ENCODE measurements around the gene NPBWR2. TPM values are rescaled to one million over a fixed set of nuclear protein-coding genes. Genes with fewer than 3 reads are reported as not detected.

NPBWR2 gene
- polyA plus RNA-seq, 1 of the 3 experiments (the other 2 are of a cell fraction) = not detected

DNA sequence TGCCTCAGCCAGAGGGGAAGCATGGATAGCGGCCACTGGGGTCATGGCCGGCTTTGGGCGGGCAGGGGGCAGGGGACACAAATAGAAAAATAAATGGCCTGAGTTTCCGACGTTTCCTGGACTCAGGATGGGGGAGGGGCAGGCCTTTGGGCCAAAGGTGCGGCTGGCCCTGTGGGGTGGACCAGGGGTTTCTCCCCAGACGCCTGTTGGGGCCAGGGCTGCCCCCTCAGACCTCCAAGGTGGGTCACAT lies 50.8 kb downstream of the NPBWR2 start (continued):
- TF ChIP-seq, protein P1, sequence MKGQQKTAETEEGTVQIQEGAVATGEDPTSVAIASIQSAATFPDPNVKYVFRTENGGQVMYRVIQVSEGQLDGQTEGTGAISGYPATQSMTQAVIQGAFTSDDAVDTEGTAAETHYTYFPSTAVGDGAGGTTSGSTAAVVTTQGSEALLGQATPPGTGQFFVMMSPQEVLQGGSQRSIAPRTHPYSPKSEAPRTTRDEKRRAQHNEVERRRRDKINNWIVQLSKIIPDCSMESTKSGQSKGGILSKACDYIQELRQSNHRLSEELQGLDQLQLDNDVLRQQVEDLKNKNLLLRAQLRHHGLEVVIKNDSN (IDR thresholded peaks at IDR 0.05; ENCODE audit: borderline replicate concordance, low read depth) = no peak
- no peak for TF ChIP-seq RCOR1 (IDR thresholded peaks at IDR 0.05; ENCODE audit: low read length)
- no peak for TF ChIP-seq TEAD4 (IDR thresholded peaks at IDR 0.05; ENCODE audit: borderline replicate concordance, insufficient read depth)

DNA sequence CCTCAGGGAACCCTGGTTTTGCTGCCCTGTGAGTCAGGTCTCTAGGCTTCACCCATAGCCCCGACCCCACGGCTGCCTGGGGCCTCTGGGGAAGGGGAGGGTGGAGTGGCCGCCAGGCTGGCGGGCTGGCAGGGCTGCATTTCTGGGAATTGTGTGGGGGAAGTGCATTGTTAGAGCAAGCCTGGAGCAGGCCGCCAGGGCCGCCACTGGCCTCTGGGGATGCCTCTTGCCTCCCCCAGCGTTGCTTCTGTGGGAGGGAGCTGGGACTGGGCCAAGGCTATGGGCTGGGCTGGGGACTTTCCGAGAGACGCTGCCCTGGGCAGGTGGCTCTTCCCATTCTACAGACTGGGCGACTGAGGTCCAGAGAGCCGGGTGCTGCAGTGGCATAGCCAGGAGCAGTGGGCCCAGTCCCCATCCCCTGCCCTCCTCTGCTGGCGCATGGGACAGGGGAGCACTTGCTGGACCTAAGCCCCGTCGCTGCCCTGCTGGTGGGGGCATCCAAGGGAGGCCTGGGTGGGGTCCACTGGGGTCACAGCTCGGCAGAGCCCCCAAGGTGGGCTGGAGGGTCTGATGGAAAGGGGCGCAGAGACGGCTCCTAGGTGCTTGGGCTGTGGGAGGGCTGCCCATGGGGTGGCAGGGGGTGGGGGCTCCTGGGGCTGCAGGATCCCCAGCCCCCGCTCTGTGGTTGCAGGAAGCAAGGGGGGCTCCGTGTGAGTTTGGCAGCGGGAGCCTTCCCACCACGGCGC lies 51.3 kb downstream of the NPBWR2 start:
- peaks cover 0 to 10% of the 10 kb centered on the region in 2 experiments; a peak in 1 of 4 replicates for H3K4me1 ChIP-seq (ENCODE audit: control insufficient read depth in 1 of 2, insufficient read depth in 2 of 2, low read depth in 1 of 2, low read length in 1 of 2)
- H3K79me2 ChIP-seq (ENCODE audit: insufficient read depth) = no peaks in the 10 kb centered on the region

More for the DNA sequence above, 51.3 kb downstream of the NPBWR2 start:
- no peak for TF ChIP-seq GATA2 (CRISPR knock-in tag; IDR thresholded peaks at IDR 0.05)
- TF ChIP-seq NRF1 (IDR thresholded peaks at IDR 0.05; ENCODE audit: low read depth, low read length) = no peak
- no peak for TF ChIP-seq GABPA (IDR thresholded peaks at IDR 0.05; ENCODE audit: low read depth)
- TF ChIP-seq, protein P2, sequence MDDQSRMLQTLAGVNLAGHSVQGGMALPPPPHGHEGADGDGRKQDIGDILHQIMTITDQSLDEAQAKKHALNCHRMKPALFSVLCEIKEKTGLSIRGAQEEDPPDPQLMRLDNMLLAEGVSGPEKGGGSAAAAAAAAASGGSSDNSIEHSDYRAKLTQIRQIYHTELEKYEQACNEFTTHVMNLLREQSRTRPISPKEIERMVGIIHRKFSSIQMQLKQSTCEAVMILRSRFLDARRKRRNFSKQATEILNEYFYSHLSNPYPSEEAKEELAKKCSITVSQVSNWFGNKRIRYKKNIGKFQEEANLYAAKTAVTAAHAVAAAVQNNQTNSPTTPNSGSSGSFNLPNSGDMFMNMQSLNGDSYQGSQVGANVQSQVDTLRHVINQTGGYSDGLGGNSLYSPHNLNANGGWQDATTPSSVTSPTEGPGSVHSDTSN (IDR thresholded peaks at IDR 0.05) = no peak
- TF ChIP-seq FOXJ3 (CRISPR knock-in tag; IDR thresholded peaks at IDR 0.05) = no peak
- TF ChIP-seq, protein P3, sequence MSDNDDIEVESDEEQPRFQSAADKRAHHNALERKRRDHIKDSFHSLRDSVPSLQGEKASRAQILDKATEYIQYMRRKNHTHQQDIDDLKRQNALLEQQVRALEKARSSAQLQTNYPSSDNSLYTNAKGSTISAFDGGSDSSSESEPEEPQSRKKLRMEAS (IDR thresholded peaks at IDR 0.05; ENCODE audit: low read depth) = no peak
- no peak for TF ChIP-seq MEF2A (IDR thresholded peaks at IDR 0.05; ENCODE audit: borderline replicate concordance, low read depth)
- TF ChIP-seq, protein P4, sequence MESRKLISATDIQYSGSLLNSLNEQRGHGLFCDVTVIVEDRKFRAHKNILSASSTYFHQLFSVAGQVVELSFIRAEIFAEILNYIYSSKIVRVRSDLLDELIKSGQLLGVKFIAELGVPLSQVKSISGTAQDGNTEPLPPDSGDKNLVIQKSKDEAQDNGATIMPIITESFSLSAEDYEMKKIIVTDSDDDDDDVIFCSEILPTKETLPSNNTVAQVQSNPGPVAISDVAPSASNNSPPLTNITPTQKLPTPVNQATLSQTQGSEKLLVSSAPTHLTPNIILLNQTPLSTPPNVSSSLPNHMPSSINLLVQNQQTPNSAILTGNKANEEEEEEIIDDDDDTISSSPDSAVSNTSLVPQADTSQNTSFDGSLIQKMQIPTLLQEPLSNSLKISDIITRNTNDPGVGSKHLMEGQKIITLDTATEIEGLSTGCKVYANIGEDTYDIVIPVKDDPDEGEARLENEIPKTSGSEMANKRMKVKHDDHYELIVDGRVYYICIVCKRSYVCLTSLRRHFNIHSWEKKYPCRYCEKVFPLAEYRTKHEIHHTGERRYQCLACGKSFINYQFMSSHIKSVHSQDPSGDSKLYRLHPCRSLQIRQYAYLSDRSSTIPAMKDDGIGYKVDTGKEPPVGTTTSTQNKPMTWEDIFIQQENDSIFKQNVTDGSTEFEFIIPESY (IDR thresholded peaks at IDR 0.05; ENCODE audit: borderline replicate concordance, low read depth) = no peak
- TF ChIP-seq RXRA (IDR thresholded peaks at IDR 0.05; ENCODE audit: borderline replicate concordance, low read depth) = no peak
- TF ChIP-seq, protein P5, sequence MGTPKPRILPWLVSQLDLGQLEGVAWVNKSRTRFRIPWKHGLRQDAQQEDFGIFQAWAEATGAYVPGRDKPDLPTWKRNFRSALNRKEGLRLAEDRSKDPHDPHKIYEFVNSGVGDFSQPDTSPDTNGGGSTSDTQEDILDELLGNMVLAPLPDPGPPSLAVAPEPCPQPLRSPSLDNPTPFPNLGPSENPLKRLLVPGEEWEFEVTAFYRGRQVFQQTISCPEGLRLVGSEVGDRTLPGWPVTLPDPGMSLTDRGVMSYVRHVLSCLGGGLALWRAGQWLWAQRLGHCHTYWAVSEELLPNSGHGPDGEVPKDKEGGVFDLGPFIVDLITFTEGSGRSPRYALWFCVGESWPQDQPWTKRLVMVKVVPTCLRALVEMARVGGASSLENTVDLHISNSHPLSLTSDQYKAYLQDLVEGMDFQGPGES (IDR thresholded peaks at IDR 0.05; ENCODE audit: low read depth, low read length) = no peak
- no peaks in the 10 kb centered on the region for H3F3A ChIP-seq (replicated peaks; ENCODE audit: insufficient read depth)
- H3K36me3 ChIP-seq (replicated peaks in 1 of 2; ENCODE audit: control insufficient read depth in 1 of 2, insufficient read depth in 2 of 2, low read length in 1 of 2) = no peaks in the 10 kb centered on the region
- H3K27ac ChIP-seq (ENCODE audit: low read depth in 2 of 2, low read length in 1 of 2) = no peak overlapping the region
- ChIA-PET CTCF (interaction anchor here (7.8 kb wide), 1 partner anchor 18 kb away, joined by 85 read pairs; no protein-coding TSS in a partner anchor), POLR2A (interaction anchor here (1.4 kb wide), 1 partner anchor 23 kb away, joined by 3 read pairs; the partner anchor contains the start of gene RGS19)
- H2AFZ ChIP-seq (ENCODE audit: low read depth) = no peak overlapping the region
- H3K9me3 ChIP-seq = no peaks in the 10 kb centered on the region
- no peak overlapping the region for H3K9ac ChIP-seq
- H3K4me2 ChIP-seq = no peak overlapping the region
- DNase-seq = peak; percentile 57
- H4K20me1 ChIP-seq (ENCODE audit: insufficient read depth) = no peaks in the 10 kb centered on the region
- no peaks in the 10 kb centered on the region for H3K27me3 ChIP-seq (ENCODE audit: insufficient read depth)
- WGBS (ENCODE audit: low lambda C conversion rate) = 74% methylated on average over 11 of the region's 22 CpGs
- H3K4me3 ChIP-seq (ENCODE audit: low read depth in 2 of 2, low read length in 1 of 2) = no peak overlapping the region
- H3K9me2 ChIP-seq = no peaks in the 10 kb centered on the region

All from SK-N-SH (cell line).